Mesenchymal stem cell (in vitro differentiated cells and primary cell): ENCODE measurements around the gene FEV.

Experiments
- DNase-seq: peaks from one replicate; pipeline ENCODE4 v3.0.0-alpha.2; 2013
- H2AFZ ChIP-seq: one replicate; pipeline ENCODE4 v1.6.1; 2013; ENCODE audit warnings: low read depth, mild to moderate bottlenecking, control low read depth, inconsistent platforms, low read length, moderate library complexity
- H2AK5ac ChIP-seq: 2 replicates; pipeline ENCODE4 v1.6.1; 2013; ENCODE audit warnings: low read length, moderate library complexity, mild to moderate bottlenecking, inconsistent platforms; ENCODE audit not compliant: severe bottlenecking
- H2BK120ac ChIP-seq: one replicate; pipeline ENCODE4 v1.6.1; 2013; ENCODE audit warnings: low read depth, mild to moderate bottlenecking, inconsistent platforms, low read length, moderate library complexity
- H2BK12ac ChIP-seq, 2 experiments: one replicate each; pipeline ENCODE4 v1.6.1; 2013; ENCODE audit warnings: inconsistent platforms in 2 of 2, low read length in 2 of 2, mild to moderate bottlenecking in 2 of 2, moderate library complexity in 2 of 2, control low read depth in 1 of 2
- H2BK15ac ChIP-seq: one replicate; pipeline ENCODE4 v1.6.1; 2013; ENCODE audit warnings: mild to moderate bottlenecking, low read depth, inconsistent platforms; ENCODE audit not compliant: poor library complexity, severe bottlenecking
- H2BK5ac ChIP-seq: 2 replicates; pipeline ENCODE4 v1.6.1; 2013; ENCODE audit warnings: low read depth, mild to moderate bottlenecking, low read length, control low read depth, inconsistent platforms; ENCODE audit not compliant: poor library complexity, severe bottlenecking
- H3K14ac ChIP-seq, 2 experiments: one replicate each; pipeline ENCODE4 v1.6.1; 2013; ENCODE audit warnings: inconsistent platforms in 2 of 2, low read length in 2 of 2, control low read depth in 1 of 2, mild to moderate bottlenecking in 1 of 2, moderate library complexity in 1 of 2
- H3K18ac ChIP-seq, 2 experiments: one replicate each; pipeline ENCODE4 v1.6.1; 2013; ENCODE audit warnings: inconsistent platforms in 2 of 2, low read length in 2 of 2, control low read depth in 1 of 2, low read depth in 1 of 2, mild to moderate bottlenecking in 1 of 2
- H3K23ac ChIP-seq, 2 experiments: one replicate each; pipeline ENCODE4 v1.6.1; 2013; ENCODE audit warnings: inconsistent platforms in 2 of 2, low read length in 2 of 2, mild to moderate bottlenecking in 2 of 2, moderate library complexity in 2 of 2, control low read depth in 1 of 2
- H3K27ac ChIP-seq: 2 replicates; pipeline ENCODE4 v1.5.1; 2013; ENCODE audit warnings: mild to moderate bottlenecking, moderate library complexity, low read length, control low read depth, inconsistent platforms; ENCODE audit not compliant: poor library complexity, severe bottlenecking
- H3K27me3 ChIP-seq, 2 experiments: 2 replicates each; pipeline versions ENCODE4 v1.6.1 to v1.7.0; 2013; ENCODE audit warnings: low read length in 2 of 2, mild to moderate bottlenecking in 2 of 2, moderate library complexity in 2 of 2, control low read depth in 1 of 2, inconsistent platforms in 1 of 2; ENCODE audit not compliant: control insufficient read depth in 1 of 2, insufficient read depth in 1 of 2
- H3K36me3 ChIP-seq, 2 experiments: 2 replicates each; pipeline versions ENCODE4 v1.6.1 to v1.7.0; 2013; ENCODE audit warnings: low read length in 2 of 2, control low read depth in 1 of 2, inconsistent platforms in 1 of 2, low read depth in 1 of 2, mild to moderate bottlenecking in 1 of 2; ENCODE audit not compliant: insufficient read depth in 2 of 2, control insufficient read depth in 1 of 2
- H3K4ac ChIP-seq, 2 experiments: one replicate each; pipeline ENCODE4 v1.6.1; 2013; ENCODE audit warnings: inconsistent platforms in 2 of 2, low read length in 2 of 2, mild to moderate bottlenecking in 2 of 2, moderate library complexity in 2 of 2, control low read depth in 1 of 2, low read depth in 1 of 2
- H3K4me1 ChIP-seq: 2 replicates; pipeline ENCODE4 v1.6.1; 2013; ENCODE audit warnings: low read depth, low read length, control low read depth; ENCODE audit not compliant: control insufficient read depth, insufficient read depth
- H3K4me2 ChIP-seq: 2 replicates; pipeline ENCODE4 v1.6.1; 2013; ENCODE audit warnings: low read length, mild to moderate bottlenecking, inconsistent platforms; ENCODE audit not compliant: poor library complexity, severe bottlenecking
- H3K4me3 ChIP-seq, 2 experiments: 2 replicates each; pipeline versions ENCODE4 v1.5.1 to v1.7.0; 2013; ENCODE audit warnings: low read length in 2 of 2, mild to moderate bottlenecking in 2 of 2, control low read depth in 1 of 2, low read depth in 1 of 2; ENCODE audit not compliant: insufficient read depth in 1 of 2
- H3K79me1 ChIP-seq: replicated peaks from 2 replicates; pipeline ENCODE4 v1.6.1; 2013; ENCODE audit warnings: mild to moderate bottlenecking, control low read depth, low read length, inconsistent platforms; ENCODE audit not compliant: poor library complexity, severe bottlenecking
- H3K9ac ChIP-seq: 2 replicates; pipeline ENCODE4 v1.7.0; 2013; ENCODE audit warnings: mild to moderate bottlenecking, low read length, moderate library complexity
- H3K9me3 ChIP-seq: 2 replicates; pipeline ENCODE4 v1.7.0; 2013; ENCODE audit warnings: mild to moderate bottlenecking, low read length; ENCODE audit not compliant: control insufficient read depth
- H4K8ac ChIP-seq: one replicate; pipeline ENCODE4 v1.6.1; 2013; ENCODE audit warnings: inconsistent platforms, mild to moderate bottlenecking, low read length, moderate library complexity
- H4K91ac ChIP-seq: one replicate; pipeline ENCODE4 v1.6.1; 2013; ENCODE audit warnings: mild to moderate bottlenecking, low read length, inconsistent platforms
- WGBS: methylation state at CpG from one replicate; pipeline ENCODE4 v1.1.7; 2013; ENCODE audit warnings: mixed read lengths; 5-methylcytosine and 5-hydroxymethylcytosine counted together

The FEV gene

DNA sequence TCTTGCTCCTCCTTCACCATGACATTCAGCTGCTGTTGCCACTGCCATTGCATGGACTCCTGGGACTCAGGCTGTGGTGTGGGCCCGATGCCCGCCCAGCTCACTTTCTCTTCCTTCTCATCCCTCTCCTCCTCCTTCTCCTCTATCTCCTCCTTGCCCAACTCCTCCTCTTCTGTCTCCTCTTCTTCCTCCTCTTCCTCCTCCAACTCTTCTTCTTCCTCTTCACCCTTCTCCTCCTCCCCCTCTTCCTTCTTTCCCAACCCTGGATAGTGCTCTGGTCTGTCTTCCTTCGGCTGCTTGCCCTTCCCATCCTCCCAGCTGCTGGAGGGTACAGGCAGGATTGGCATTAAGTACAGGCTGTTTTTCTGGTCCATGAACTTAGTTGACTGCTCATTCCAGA is 19.0 kb upstream of the FEV start:
- H3K4me3 ChIP-seq = no peak overlapping the region
- no peak overlapping the region for H3K23ac ChIP-seq
- no peak overlapping the region for H2AFZ ChIP-seq
- H3K18ac ChIP-seq = no peak overlapping the region
- H2BK15ac ChIP-seq = no peak overlapping the region
- H3K9ac ChIP-seq = no peak overlapping the region
- no peaks in the 10 kb centered on the region for H3K36me3 ChIP-seq
- H3K79me1 ChIP-seq = no peaks in the 10 kb centered on the region
- no peak overlapping the region for H3K4ac ChIP-seq
- no peak overlapping the region for H4K91ac ChIP-seq
- H3K27me3 ChIP-seq = peaks cover 70 to 88% of the 10 kb centered on the region in 2 experiments
- no peak overlapping the region for H2BK5ac ChIP-seq
- DNase-seq = no peak
- no peak overlapping the region for H2AK5ac ChIP-seq
- WGBS = 83% methylated on average over 3 of the region's 3 CpGs
- H4K8ac ChIP-seq = no peak overlapping the region
- H2BK12ac ChIP-seq = no peak overlapping the region
- H3K4me2 ChIP-seq = no peak overlapping the region
- H3K4me1 ChIP-seq = peaks cover 19% of the 10 kb centered on the region
- peaks cover 3% of the 10 kb centered on the region for H3K9me3 ChIP-seq
- no peak overlapping the region for H2BK120ac ChIP-seq
- no peak overlapping the region for H3K27ac ChIP-seq
- no peak overlapping the region for H3K14ac ChIP-seq

DNA sequence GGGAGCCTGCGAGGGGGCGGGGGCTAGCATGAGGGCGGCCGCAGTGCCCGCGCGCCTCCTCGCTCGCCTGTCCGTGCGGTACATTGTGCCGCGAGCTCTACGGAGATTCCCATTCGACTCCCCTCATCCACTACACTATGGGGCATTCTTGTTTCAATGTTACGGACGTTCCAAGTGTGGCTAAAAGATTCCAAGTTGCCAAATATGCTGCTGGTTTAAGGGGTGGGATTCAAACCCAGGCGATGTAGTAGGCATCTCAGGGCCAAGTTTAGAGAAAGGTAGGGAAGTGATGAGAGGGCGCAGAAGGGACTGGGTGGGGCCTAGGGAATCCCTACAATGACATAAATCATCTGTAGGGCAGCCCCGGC is 18.3 kb upstream of the FEV start:
- Histone ChIP-seq H3K27me3 (peaks cover 76 to 84% of the 10 kb centered on the region in 2 experiments), H2AK5ac (no peak overlapping the region), H3K4ac (no peak overlapping the region), H3K9ac (no peak overlapping the region), H3K23ac (no peak overlapping the region), H3K79me1 (no peaks in the 10 kb centered on the region), H2AFZ (no peak overlapping the region), H3K18ac (no peak overlapping the region), H4K91ac (no peak overlapping the region), H2BK5ac (no peak overlapping the region), H2BK15ac (no peak overlapping the region), H3K27ac (no peak overlapping the region), H2BK120ac (no peak overlapping the region), H3K14ac (no peak overlapping the region), H3K36me3 (no peaks in the 10 kb centered on the region), H3K4me3 (no peak overlapping the region), H3K4me1 (peaks cover 19% of the 10 kb centered on the region), H3K9me3 (peaks cover 3% of the 10 kb centered on the region), H3K4me2 (no peak overlapping the region), H4K8ac (no peak overlapping the region), H2BK12ac (no peak overlapping the region)
- DNase-seq = no peak
- WGBS = 8% methylated on average over 15 of the region's 20 CpGs

DNA sequence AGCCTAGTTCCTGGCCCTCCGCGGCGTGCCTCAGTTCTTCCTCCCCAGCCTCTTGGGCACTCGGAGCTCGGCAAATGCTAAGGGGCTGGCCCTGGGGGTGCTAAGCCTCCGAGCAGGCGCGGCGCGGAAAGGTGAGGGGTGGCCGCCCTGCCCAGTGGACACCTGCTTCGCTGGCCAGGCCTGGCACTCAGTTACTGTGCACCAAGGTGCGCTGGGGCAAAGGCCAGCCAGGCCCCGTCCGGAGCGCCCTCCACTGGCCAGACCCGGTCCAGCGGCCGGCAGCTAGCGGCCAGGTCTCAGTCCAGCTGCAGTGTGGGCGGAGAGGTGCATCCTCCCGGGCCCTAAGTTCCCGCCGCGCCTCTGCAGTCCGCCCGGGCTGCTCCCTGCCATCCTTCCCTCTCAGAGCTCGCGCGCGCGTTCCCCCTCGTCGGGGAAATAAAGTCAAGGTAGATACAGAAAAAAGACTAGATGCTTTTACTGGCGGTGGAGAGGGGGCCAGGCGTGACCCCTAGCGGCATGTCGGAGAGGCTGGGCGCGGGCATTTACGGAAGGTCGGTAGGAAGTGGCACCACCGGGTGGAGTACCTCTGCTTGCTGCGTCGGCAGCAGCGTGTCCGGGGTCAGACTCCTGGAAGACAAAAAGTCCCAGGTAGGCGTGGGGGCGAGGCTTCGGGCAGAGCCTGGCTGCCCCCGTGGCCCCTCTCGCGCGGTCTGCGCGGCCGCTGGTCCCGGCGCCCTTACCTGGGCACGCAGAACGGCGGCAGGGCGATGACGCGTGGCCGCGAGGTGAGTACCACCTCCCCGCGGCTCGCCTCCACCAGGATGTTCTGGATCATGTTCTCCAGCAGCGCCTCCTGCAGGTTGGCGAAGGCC is 17.6 kb upstream of the FEV start:
- no peak overlapping the region for H3K9ac ChIP-seq
- H2BK12ac ChIP-seq = no peak overlapping the region
- H3K27me3 ChIP-seq = peaks cover 82 to 86% of the 10 kb centered on the region in 2 experiments
- no peak overlapping the region for H2BK5ac ChIP-seq
- no peak overlapping the region for H2AK5ac ChIP-seq
- no peak overlapping the region for H3K4ac ChIP-seq
- no peak overlapping the region for H4K8ac ChIP-seq
- no peak for DNase-seq
- H2BK120ac ChIP-seq = no peak overlapping the region
- H4K91ac ChIP-seq = no peak overlapping the region
- H3K9me3 ChIP-seq = peaks cover 3% of the 10 kb centered on the region
- peak overlapping the region in 1 of 2 experiments; percentile 15 for H3K4me3 ChIP-seq
- no peak overlapping the region for H2AFZ ChIP-seq
- peaks cover 19% of the 10 kb centered on the region for H3K4me1 ChIP-seq
- no peak overlapping the region for H3K27ac ChIP-seq
- H3K23ac ChIP-seq = peak overlapping the region in 1 of 2 experiments; percentile 70
- no peak overlapping the region for H2BK15ac ChIP-seq
- WGBS = 3% methylated on average over 69 of the region's 72 CpGs
- H3K4me2 ChIP-seq = peak overlapping the region; percentile 20
- no peaks in the 10 kb centered on the region for H3K79me1 ChIP-seq
- H3K14ac ChIP-seq = no peak overlapping the region
- no peaks in the 10 kb centered on the region for H3K36me3 ChIP-seq
- no peak overlapping the region for H3K18ac ChIP-seq

DNA sequence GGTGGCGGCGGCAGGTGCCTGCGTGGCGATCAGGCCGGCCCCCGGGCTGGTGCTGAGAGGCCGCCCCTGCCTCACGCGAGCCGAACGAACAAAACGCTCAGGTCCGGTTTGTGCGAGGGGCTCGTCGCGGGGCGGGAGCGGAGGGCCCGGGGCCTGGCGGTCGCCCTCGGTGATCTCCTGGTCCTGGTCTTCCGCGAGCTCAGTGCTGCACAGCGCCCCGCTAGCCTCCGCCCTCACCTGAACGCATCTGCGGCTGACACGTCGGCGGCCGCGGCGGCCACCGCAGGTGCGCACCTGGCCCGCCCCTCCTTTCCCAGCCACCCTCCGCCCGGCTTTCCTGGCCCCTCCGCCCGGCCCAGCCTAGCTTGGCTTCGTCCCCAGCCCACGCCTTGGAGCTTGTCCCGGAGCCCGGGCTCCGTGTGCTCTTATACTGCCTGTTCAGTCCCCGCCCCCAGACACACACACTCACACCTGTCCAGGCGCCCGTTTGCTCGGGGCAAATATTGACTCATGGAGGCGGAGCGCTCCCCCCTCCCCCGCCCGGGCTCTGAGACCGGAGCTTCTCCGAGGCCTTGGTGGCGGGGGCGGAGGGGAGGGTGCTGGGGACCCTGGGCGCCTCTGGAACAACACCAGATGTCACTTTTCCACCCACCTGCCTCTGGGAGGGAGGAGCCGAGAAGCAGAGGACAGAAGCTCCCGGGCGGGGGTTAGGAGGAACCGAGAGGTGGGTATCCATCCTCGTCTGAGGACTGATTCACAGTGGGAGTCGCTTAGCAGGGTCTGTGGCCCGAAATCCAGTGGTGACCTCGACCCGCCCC is 16.8 kb upstream of the FEV start:
- Histone ChIP-seq H2AFZ (no peak overlapping the region), H2BK120ac (no peak overlapping the region), H3K14ac (no peak overlapping the region), H3K27me3 (peaks cover 86 to 91% of the 10 kb centered on the region in 2 experiments), H3K27ac (no peak overlapping the region), H3K4me1 (peaks cover 19% of the 10 kb centered on the region), H3K4ac (no peak overlapping the region), H4K8ac (no peak overlapping the region), H3K18ac (no peak overlapping the region), H3K9me3 (no peaks in the 10 kb centered on the region), H2AK5ac (no peak overlapping the region), H4K91ac (no peak overlapping the region), H2BK15ac (no peak overlapping the region), H2BK5ac (no peak overlapping the region), H3K23ac (peak overlapping the region in 1 of 2 experiments; percentile 9), H3K4me2 (no peak overlapping the region), H2BK12ac (no peak overlapping the region), H3K79me1 (no peaks in the 10 kb centered on the region), H3K36me3 (no peaks in the 10 kb centered on the region), H3K9ac (no peak overlapping the region), H3K4me3 (peak overlapping the region in 1 of 2 experiments; percentile 7)
- whole genome bisulfite sequencing = 2% methylated on average over 60 of the region's 70 CpGs
- DNase-seq = no peak
